GM19463 (cell line): ENCODE data around the gene DBNDD1.
"Not testable (repeated sequence)": the region's sequence is repeated elsewhere in the genome, so short reads cannot be mapped to it uniquely, and the experiment has no call there.

Source experiments
- ATAC-seq: cut with Tn5 transposase; IDR thresholded peaks from one replicate; pipeline ENCODE4 v1.9.1; 2021; ENCODE audit warnings: mild to moderate bottlenecking, moderate library complexity; ENCODE audit not compliant: unreplicated experiment

DBNDD1 gene

GRCh38 chr16:90018652-90019542, at the start of gene DBNDD1:
Gene DBNDD1 (minus strand): TSS chr16:90019456. CDS start chr16:90019341, 115 bp downstream.
- ATAC-seq, result peak; percentile 5

- ATAC-seq, result no peak
Measured at GRCh38 chr16:90061437-90061836, 42.2 kb upstream of the DBNDD1 start.

GRCh38 chr16:90057738-90058173, 38.5 kb upstream of the DBNDD1 start:
- ATAC-seq, result no peak

- not testable (repeated sequence) for ATAC-seq
Measured at GRCh38 chr16:90056521-90056920, 37.3 kb upstream of the DBNDD1 start.

- ATAC-seq, result no peak
Measured at GRCh38 chr16:90055371-90055770, 36.1 kb upstream of the DBNDD1 start.

GRCh38 chr16:90054554-90054953, 35.3 kb upstream of the DBNDD1 start:
- no peak for ATAC-seq

GRCh38 chr16:90053902-90054500, 34.7 kb upstream of the DBNDD1 start:
- ATAC-seq, result no peak

- ATAC-seq, result no peak
Measured at GRCh38 chr16:90050969-90051368, 31.7 kb upstream of the DBNDD1 start.

- no peak for ATAC-seq
Measured at GRCh38 chr16:90048737-90049330, 29.6 kb upstream of the DBNDD1 start.

- ATAC-seq, result no peak
Measured at GRCh38 chr16:90048347-90048722, 29.1 kb upstream of the DBNDD1 start.

GRCh38 chr16:90047714-90048346, 28.6 kb upstream of the DBNDD1 start:
- ATAC-seq, result no peak

- ATAC-seq, result no peak
Measured at GRCh38 chr16:90046971-90047713, 27.9 kb upstream of the DBNDD1 start.

- ATAC-seq, result no peak
Measured at GRCh38 chr16:90046122-90046970, 27.1 kb upstream of the DBNDD1 start.

- no peak for ATAC-seq
Measured at GRCh38 chr16:90044111-90044551, 24.9 kb upstream of the DBNDD1 start.

GRCh38 chr16:90043526-90043925, 24.3 kb upstream of the DBNDD1 start:
- ATAC-seq, result no peak

- ATAC-seq, result no peak
Measured at GRCh38 chr16:90042946-90043514, 23.8 kb upstream of the DBNDD1 start.

GRCh38 chr16:90041896-90042473, 22.7 kb upstream of the DBNDD1 start:
- no peak for ATAC-seq

GRCh38 chr16:90040152-90041023, 21.1 kb upstream of the DBNDD1 start:
- ATAC-seq, result no peak
